WTC11 (cell line): Measurements from ENCODE around the gene ZNF646.

Experiments
- CTCF ChIP-seq: fragments of 200-600 bp; IDR thresholded peaks from 2 replicates; pipeline ENCODE4 v1.8.0; 2022; ENCODE audit warnings: antibody characterized with exemption
- SP1 ChIP-seq: sonication (generic); formaldehyde crosslinking; conservative IDR thresholded peaks from 2 replicates; pipeline ENCODE4 v1.8.1; 2022; ENCODE audit warnings: missing genetic modification reagents
- TEAD4 ChIP-seq: sonication (generic); formaldehyde crosslinking; IDR thresholded peaks from 2 replicates; pipeline ENCODE4 v1.8.0; 2022; ENCODE audit warnings: mild to moderate bottlenecking, missing genetic modification reagents
- ZNF121 ChIP-seq: sonication (generic); formaldehyde crosslinking; IDR thresholded peaks from 2 replicates; pipeline ENCODE4 v1.8.0; 2023; ENCODE audit warnings: missing genetic modification reagents

GRCh38 chr16:31050280-31051030 lies 23.8 kb upstream of the ZNF646 start:
- TF ChIP-seq TEAD4 (CRISPR knock-in tag) = no peak
- no peak for TF ChIP-seq ZNF121 (CRISPR knock-in tag)
- no peak for TF ChIP-seq CTCF
- no peak for TF ChIP-seq SP1 (CRISPR knock-in tag)
